Measurements from ENCODE around the gene MZT1.
A peak's percentile ranks its signal among the peaks of the same experiment; 100 is the strongest.
"Not testable (repeated sequence)": the region's sequence is repeated elsewhere in the genome, so short reads cannot be mapped to it uniquely, and the experiment has no call there.

Gene MZT1

GRCh38 chr13:72727417-72728289 lies at the start of gene MZT1, which contains the start of gene BORA:
MZT1 (minus strand) TSS chr13:72727629; CDS start chr13:72727602, 27 bp downstream.
BORA (plus strand) TSS chr13:72727923; CDS start chr13:72728941, 1,018 bp downstream.
- DNase-seq (ENCODE audit: low read depth), result peak; percentile 97

GRCh38 chr13:72774019-72774418 lies 46.6 kb upstream of the MZT1 start:
- no peak for DNase-seq (ENCODE audit: low read depth)

GRCh38 chr13:72763411-72763810 lies 36.0 kb upstream of the MZT1 start:
- DNase-seq (ENCODE audit: low read depth), result no peak

DNA sequence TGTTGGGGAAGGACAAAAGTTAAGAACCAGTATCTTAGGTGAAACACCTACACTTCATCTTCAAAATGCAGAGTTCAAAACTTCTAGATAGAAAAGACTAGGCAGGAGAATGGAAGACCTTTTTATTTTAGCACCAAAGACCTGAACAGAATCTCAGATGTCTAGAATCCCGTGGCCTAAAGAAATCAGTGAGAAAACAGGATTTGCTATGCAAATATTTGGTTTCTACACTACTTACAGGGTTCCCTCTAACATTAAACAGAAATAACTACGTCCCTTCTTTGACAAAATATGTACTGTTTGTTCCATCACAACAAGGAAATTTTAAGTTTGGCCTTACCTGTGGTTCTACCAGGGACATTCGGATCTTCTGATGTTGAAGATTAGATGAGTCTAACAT lies 32.8 kb upstream of the MZT1 start:
- DNase-seq (ENCODE audit: low read depth), result no peak

DNA sequence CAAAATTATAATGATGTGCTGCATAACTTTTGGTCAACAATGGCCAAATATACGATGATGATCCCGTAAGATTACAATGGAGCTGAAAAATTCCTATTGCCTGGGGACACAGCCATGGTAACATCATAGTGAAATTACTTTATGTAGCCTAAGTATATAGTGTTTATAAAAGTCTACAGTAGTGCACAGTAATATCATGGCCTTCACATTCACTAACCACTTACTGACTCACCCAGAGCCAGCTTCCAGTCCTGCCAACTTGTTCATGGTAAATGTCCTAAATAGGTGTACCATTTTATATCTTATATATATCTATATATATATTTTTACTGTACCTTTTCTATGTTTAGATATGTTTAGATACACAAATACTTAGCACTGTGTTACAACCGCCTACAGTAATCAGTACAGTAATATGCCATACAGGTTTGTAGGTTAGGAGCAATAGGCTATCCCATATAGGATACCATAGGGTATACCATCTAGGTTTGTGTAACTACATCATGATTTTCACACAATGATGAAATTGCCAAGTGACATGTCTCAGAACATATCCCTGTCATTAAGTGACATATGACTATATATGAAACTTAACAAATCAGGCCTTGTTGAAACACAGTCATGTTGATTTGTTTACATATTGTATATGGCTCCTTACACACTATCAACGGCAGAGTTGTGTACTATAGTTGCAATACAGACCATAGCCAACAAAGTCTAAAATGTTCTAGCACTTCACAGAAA lies 30.5 kb upstream of the MZT1 start:
- DNase-seq (ENCODE audit: low read depth), result no peak

DNA sequence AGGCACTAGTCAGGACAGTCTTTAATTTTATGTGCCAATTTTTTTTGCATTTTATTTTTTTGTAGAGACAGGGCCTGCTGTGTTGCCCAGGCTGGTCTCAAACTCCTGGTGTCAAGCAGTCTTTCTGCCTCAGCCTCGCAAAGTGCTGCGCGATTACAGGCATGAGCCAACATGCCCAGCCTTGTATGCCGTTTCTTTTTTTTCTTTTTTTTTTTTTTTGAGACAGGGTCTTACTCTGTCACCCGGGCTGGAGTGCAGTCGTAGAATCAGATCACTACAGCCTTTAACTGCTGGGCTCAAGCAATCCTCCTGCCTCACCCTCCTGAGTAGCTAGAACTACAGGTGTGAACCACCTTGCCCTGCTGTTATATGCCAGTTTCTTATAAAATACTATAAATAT lies 26.7 kb upstream of the MZT1 start:
- no peak for DNase-seq (ENCODE audit: low read depth)

GRCh38 chr13:72751220-72751619 lies 23.8 kb upstream of the MZT1 start:
- no peak for DNase-seq (ENCODE audit: low read depth)

DNA sequence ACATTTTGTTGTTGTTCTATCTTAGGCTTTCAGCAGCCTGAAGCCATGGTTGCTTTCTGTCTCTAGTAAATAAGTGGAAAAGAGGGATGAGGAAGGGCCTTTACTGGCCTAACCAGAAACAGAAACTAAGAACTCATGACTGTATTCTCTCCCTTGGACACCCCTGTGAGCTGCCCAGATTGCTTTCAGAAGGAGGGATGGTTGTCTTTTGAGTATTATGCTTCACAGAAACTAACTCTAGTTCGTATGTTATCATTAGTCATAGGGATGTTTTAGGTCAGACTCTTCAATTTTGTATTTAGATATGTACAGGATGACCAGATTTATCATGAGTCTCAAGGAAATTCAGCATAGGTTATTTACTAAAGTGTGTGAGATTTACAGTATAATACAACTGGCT lies 17.8 kb upstream of the MZT1 start:
- no peak for DNase-seq (ENCODE audit: low read depth)

- no peak for DNase-seq (ENCODE audit: low read depth)
Observed at GRCh38 chr13:72740015-72740414, 12.6 kb upstream of the MZT1 start.

DNA sequence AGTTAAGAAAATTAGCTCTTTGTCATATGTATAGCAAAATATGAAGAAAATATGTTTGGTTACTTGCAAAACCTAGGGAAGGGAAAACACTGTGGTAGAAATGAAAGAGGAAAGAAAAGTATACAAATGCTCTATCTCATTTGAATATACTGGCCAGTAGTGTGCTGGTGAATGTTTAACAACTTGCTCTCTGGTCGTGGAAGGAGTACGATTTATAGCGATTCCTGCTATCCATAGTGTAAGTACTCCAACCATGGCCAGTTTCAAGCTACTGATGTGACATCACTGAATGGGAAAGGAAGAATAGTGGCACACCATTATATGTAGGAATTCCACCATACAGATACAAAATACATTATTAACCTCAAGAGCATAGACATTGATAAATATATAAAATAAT lies 9.6 kb upstream of the MZT1 start:
- DNase-seq (ENCODE audit: low read depth), result no peak

DNA sequence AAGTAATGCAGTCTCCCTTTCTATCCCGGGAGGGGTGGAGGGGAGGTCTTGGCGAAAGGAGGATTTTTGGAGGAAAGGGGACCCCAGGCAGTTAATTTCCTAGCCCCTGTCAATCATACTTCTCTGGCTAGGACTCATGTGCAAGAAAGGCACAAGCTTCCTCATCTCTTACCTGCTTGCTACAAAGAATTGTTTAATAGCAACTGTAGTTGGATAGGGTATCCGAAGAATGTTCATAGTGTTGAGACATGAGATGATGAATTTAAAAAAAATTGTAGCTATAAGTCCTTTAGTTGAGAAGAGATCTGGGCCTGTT lies 819 bp upstream of the MZT1 start:
- DNase-seq (ENCODE audit: low read depth), result no peak

DNA sequence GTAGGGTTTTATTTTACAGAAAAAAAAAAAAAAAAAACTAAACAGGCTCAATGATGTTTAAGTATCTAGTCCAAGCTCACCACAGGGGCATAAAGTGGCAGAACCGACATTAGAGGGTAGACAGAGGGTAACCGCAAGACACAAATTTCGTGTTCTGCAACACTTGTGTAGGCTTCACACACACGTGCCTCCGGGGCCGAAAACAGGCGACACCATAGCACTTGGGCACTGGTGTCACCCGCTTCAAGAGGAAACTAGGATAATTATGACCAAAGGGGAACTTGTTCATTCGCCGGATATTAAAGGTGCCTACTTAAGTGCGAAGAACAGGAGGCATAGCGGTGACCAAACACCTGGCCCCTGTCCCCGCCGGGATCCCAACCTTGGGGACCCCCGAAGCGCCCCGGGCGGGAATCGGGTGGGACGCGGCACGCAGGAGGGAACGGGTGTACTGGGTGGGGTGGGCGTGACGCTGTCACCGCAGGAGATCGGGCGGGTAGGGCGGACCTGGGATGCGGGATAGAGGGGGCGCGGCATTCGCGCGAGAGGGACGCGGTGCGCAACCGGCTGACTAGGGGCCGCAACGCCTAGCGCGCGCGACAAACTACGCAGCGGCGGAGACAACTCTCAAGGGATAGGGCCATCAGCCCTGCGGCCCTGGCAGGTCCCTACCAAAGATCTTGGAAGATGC lies 558 bp downstream of the MZT1 start:
- DNase-seq (ENCODE audit: low read depth), result no peak

GRCh38 chr13:72726185-72726584 lies 1.2 kb downstream of the MZT1 start:
- DNase-seq (ENCODE audit: low read depth), result not testable (repeated sequence)

GRCh38 chr13:72716776-72717175 lies 10.7 kb downstream of the MZT1 start:
- DNase-seq (ENCODE audit: low read depth), result no peak

GRCh38 chr13:72700509-72700908 lies 26.9 kb downstream of the MZT1 start:
- no peak for DNase-seq (ENCODE audit: low read depth)

DNA sequence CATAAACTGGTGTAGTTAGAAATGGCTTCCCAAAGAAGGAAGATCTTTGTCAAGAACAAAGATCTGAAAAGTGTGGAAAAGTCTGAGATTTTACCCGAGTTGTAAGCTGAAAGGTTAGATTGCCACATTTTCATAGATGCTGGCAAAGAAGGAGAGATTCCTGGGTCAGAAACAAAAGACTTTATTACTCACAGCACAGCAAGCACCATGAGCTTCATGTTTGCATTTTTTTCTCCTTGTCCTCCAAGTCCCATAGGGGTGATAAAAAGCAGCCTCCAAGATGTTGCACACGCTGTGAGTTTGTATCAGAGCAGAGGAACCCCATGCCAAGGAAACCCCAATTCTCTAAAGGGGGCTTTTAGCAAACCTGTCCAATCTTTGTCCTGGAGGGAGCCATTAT lies 29.3 kb downstream of the MZT1 start:
- peak; percentile 12 for DNase-seq (ENCODE audit: low read depth)

GRCh38 chr13:72696579-72696978 lies 30.9 kb downstream of the MZT1 start:
- peak; percentile 4 for DNase-seq (ENCODE audit: low read depth)

DNA sequence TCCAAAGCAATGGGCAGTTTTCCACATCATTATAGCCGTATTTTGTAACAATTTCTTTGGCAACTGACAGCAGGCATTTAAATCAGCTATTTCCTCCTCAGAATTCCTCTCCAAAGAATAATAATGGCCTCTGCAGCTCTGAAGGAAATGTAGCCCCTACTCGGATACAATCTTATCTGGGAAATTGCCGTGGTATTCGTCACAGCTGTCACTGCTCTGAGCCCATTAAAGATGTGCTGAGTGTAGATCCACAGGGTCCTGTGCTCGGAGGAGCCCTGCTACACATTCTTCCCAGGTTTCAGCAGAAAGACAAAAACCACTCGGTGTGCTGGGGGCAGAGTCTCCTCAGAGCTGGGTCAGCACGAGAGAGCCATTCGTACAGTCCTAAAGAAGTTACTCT lies 33.1 kb downstream of the MZT1 start:
- DNase-seq (ENCODE audit: low read depth), result no peak

GRCh38 chr13:72693832-72694231 lies 33.6 kb downstream of the MZT1 start:
- no peak for DNase-seq (ENCODE audit: low read depth)

GRCh38 chr13:72692884-72693514 lies 34.4 kb downstream of the MZT1 start:
- DNase-seq (ENCODE audit: low read depth), result no peak

GRCh38 chr13:72689181-72689696 lies 38.2 kb downstream of the MZT1 start:
- DNase-seq (ENCODE audit: low read depth), result no peak

DNA sequence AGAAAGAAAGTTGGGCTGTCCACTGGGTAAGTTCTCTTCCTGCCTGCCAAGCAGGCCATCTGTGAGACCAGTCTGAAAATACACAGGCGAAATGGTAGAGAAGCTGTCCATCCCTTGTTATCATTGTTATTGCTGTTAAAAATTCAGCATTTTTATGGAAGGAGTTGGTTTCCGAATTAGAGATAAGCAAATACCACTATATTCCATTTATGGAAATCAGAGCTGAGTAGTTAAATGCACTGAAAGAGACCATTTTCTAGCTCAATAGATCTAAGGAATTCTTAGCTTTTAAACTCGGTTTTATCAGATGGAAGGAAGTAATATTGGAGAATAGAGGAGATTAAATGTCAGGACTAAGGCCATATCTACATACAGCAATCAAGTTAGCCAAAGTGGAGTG lies 40.7 kb downstream of the MZT1 start:
- DNase-seq (ENCODE audit: low read depth), result no peak
